ENCODE measurements around the gene C11orf16. TPM values are rescaled to one million over a fixed set of nuclear protein-coding genes. Genes with fewer than 3 reads are reported as not detected.

C11orf16 gene
- polyA plus RNA-seq, 2 of the 4 experiments (the other 2 are of a cell fraction) = not detected

- ATAC-seq (peak; percentile 49 to 51), DNase-seq (ENCODE audit: low read depth in 1 of 2, low spot score in 1 of 2) (no peak), FAIRE-seq (no peak)
- peak overlapping the region; percentile 94 for H3K4me2 ChIP-seq
- CTCF ChIA-PET = interaction anchor here (0.6 to 1.3 kb wide), 6 partner anchors 26 to 1389 kb away, joined by 3 read pairs; no protein-coding TSS in a partner anchor
- peak overlapping the region; percentile 87 for H3K4me3 ChIP-seq
- H3K27ac ChIP-seq = peak overlapping the region; percentile 98
- H3K9me3 ChIP-seq = no peaks in the 10 kb centered on the region
- TF ChIP-seq E2F6 (IDR thresholded peaks at IDR 0.05; ENCODE audit: borderline replicate concordance, low read depth) (no peak), HOXA7 (CRISPR knock-in tag; IDR thresholded peaks at IDR 0.05) (no peak), NR3C1 (IDR thresholded peaks at IDR 0.05) (no peak), FOXS1 (CRISPR knock-in tag; IDR thresholded peaks at IDR 0.05) (no peak), CEBPB (IDR thresholded peaks at IDR 0.05) (no peak), HOXB5 (CRISPR knock-in tag; IDR thresholded peaks at IDR 0.05) (no peak), CBX2 (IDR thresholded peaks at IDR 0.05; ENCODE audit: borderline replicate concordance, low read depth) (no peak)
- TF ChIP-seq, protein P1, sequence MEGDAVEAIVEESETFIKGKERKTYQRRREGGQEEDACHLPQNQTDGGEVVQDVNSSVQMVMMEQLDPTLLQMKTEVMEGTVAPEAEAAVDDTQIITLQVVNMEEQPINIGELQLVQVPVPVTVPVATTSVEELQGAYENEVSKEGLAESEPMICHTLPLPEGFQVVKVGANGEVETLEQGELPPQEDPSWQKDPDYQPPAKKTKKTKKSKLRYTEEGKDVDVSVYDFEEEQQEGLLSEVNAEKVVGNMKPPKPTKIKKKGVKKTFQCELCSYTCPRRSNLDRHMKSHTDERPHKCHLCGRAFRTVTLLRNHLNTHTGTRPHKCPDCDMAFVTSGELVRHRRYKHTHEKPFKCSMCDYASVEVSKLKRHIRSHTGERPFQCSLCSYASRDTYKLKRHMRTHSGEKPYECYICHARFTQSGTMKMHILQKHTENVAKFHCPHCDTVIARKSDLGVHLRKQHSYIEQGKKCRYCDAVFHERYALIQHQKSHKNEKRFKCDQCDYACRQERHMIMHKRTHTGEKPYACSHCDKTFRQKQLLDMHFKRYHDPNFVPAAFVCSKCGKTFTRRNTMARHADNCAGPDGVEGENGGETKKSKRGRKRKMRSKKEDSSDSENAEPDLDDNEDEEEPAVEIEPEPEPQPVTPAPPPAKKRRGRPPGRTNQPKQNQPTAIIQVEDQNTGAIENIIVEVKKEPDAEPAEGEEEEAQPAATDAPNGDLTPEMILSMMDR (IDR thresholded peaks at IDR 0.05) = no peak
- WGBS (ENCODE audit: missing lambda C conversion rate) = 0% methylated on average over 5 of the region's 19 CpGs
- POLR2A ChIA-PET = interaction anchor here (0.6 to 3.1 kb wide), 7 partner anchors 9 to 922 kb away, joined by 3 to 22 read pairs (median 6); partner anchors contain the start of genes RPL27A and TRIM66
- H3K4me1 ChIP-seq = peaks cover 48% of the 10 kb centered on the region
These were observed 22.1 kb downstream of the C11orf16 start for GRCh38 chr11:8910649-8911026.

DNA sequence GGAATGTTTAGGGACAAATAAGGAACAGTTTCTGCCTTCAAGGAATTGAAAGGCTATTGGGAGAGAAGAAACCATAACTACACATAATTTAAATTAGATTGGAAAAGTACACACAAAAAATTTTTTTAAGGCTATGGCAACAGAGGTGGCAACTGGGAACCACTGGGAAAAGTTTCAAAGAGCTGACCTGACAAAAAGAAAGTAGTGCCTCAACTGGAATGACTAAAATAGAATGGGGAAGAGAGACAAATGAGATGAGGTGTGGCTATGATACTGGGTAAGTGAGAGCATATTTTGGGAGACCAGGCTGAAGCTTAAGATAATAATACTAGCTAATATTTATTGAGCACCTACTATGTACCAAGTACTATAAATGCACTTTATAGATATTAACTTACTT lies 24.6 kb downstream of the C11orf16 start:
- Histone ChIP-seq H3K4me1 (peaks cover 46% of the 10 kb centered on the region), H3K9me3 (no peaks in the 10 kb centered on the region), H3K4me3 (no peak overlapping the region), H3K27ac (peak overlapping the region in 1 of 2 experiments; percentile 98; a peak in 4 of 6 replicates), H3K4me2 (no peak overlapping the region)
- ChIA-PET CTCF (interaction anchor here (1.0 kb wide), 1 partner anchor 14 kb away, joined by 3 read pairs; no protein-coding TSS in a partner anchor), POLR2A (no interaction called here)
- no peak for DNase-seq (ENCODE audit: low read depth in 1 of 2, low spot score in 1 of 2)
- TF ChIP-seq MAFK (IDR thresholded peaks at IDR 0.05; ENCODE audit: partially characterized antibody) = peak; percentile 56
- TF ChIP-seq KDM5A (IDR thresholded peaks at IDR 0.05) = no peak
- FAIRE-seq = no peak
- no peak for ATAC-seq

DNA sequence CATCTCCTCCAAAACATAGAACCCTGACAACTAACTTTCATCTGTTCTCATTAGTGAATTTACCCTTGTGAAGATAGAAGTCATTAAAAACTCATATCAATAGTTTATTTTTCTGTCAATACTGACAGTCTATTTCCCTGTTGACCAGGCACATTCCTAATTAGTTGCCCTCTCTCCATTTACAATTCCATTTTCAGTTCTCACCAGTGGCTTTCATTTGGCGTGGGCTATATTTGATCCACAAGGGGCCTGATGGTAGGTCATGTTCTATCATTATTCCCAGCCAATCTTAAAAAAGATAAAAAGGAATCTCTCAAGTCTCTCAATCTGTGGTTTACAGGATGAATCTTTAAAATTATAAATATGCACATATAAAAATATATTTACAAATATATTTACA lies 25.6 kb downstream of the C11orf16 start:
- Histone ChIP-seq H3K4me3 (no peak overlapping the region), H3K27ac (peak overlapping the region; percentile 53 to 83; a peak in 5 of 6 replicates), H3K4me2 (peak overlapping the region; percentile 63), H3K9me3 (no peaks in the 10 kb centered on the region), H3K4me1 (peaks cover 42% of the 10 kb centered on the region)
- no peak for FAIRE-seq
- ChIA-PET POLR2A (interaction anchor here (0.6 to 1.5 kb wide), 4 partner anchors 36 to 225 kb away, joined by 3 to 7 read pairs (median 6); partner anchors contain the start of gene TRIM66), CTCF (interaction anchor here (0.7 kb wide), 1 partner anchor 15 kb away, joined by 3 read pairs; no protein-coding TSS in a partner anchor)
- 82% methylated on average over 1 of the region's 1 CpG for WGBS (ENCODE audit: missing lambda C conversion rate)
- ATAC-seq = no peak
- TF ChIP-seq PBX3 (IDR thresholded peaks at IDR 0.05) (no peak), ZSCAN20 (CRISPR knock-in tag; IDR thresholded peaks at IDR 0.05) (no peak), TP53 (CRISPR knock-in tag; IDR thresholded peaks at IDR 0.05) (no peak), RCOR1 (IDR thresholded peaks at IDR 0.05; ENCODE audit: low read depth, low read length) (no peak), HOXB13 (CRISPR knock-in tag; IDR thresholded peaks at IDR 0.05; ENCODE audit: low read depth) (no peak), POLR2AphosphoS2 (conservative IDR thresholded peaks at IDR 0.05; ENCODE audit: low read length) (no peak), REST (IDR thresholded peaks at IDR 0.05) (no peak), FOXS1 (CRISPR knock-in tag; IDR thresholded peaks at IDR 0.05) (no peak), POLR2A (IDR thresholded peaks at IDR 0.05; ENCODE audit: low read length) (no peak), FOSB (CRISPR knock-in tag; IDR thresholded peaks at IDR 0.05) (no peak), KDM5A (IDR thresholded peaks at IDR 0.05) (no peak)
- no peak for DNase-seq (ENCODE audit: low read depth in 1 of 2, low spot score in 1 of 2)

Data from A549 (cell line).